ENCODE measurements around the gene UQCC2. TPM values are rescaled to one million over a fixed set of nuclear protein-coding genes. Genes with fewer than 3 reads are reported as not detected.

The UQCC2 gene
- total RNA-seq, 1 experiment from 2014 or later, result 41.7 TPM

- no peak for DNase-seq (ENCODE audit: low read depth)
- in situ Hi-C loops (cut with HindIII; ENCODE audit: low pct_unique_long_range_greater_than_20kb, low sequenced_read_pairs), result no loop called here
These were observed 25.1 kb downstream of the UQCC2 start for GRCh38 chr6:33686225-33686924.

- DNase-seq (ENCODE audit: low read depth), result no peak
- in situ Hi-C loops (cut with HindIII; ENCODE audit: low pct_unique_long_range_greater_than_20kb, low sequenced_read_pairs), result no loop called here
These were observed 25.9 kb downstream of the UQCC2 start for GRCh38 chr6:33685411-33686224.

- in situ Hi-C loops (cut with HindIII; ENCODE audit: low pct_unique_long_range_greater_than_20kb, low sequenced_read_pairs), result no loop called here
- no peak for DNase-seq (ENCODE audit: low read depth)
These were observed 26.5 kb downstream of the UQCC2 start for GRCh38 chr6:33684983-33685382.

- in situ Hi-C loops (cut with HindIII; ENCODE audit: low pct_unique_long_range_greater_than_20kb, low sequenced_read_pairs), result no loop called here
- DNase-seq (ENCODE audit: low read depth), result no peak
These were observed 27.0 kb downstream of the UQCC2 start for GRCh38 chr6:33684428-33684896.

- in situ Hi-C loops (cut with HindIII; ENCODE audit: low pct_unique_long_range_greater_than_20kb, low sequenced_read_pairs), result no loop called here
- DNase-seq (ENCODE audit: low read depth), result no peak
These were observed 27.7 kb downstream of the UQCC2 start for GRCh38 chr6:33683576-33684427.

- DNase-seq (ENCODE audit: low read depth), result no peak
- in situ Hi-C loops (cut with HindIII; ENCODE audit: low pct_unique_long_range_greater_than_20kb, low sequenced_read_pairs), result no loop called here
These were observed 28.4 kb downstream of the UQCC2 start for GRCh38 chr6:33683051-33683571.

- in situ Hi-C loops (cut with HindIII; ENCODE audit: low pct_unique_long_range_greater_than_20kb, low sequenced_read_pairs), result no loop called here
- DNase-seq (ENCODE audit: low read depth), result no peak
These were observed 29.2 kb downstream of the UQCC2 start for GRCh38 chr6:33682341-33682740.

- in situ Hi-C loops (cut with HindIII; ENCODE audit: low pct_unique_long_range_greater_than_20kb, low sequenced_read_pairs), result no loop called here
These were observed 31.7 kb downstream of the UQCC2 start for GRCh38 chr6:33679761-33680160.

GRCh38 chr6:33678932-33679490, 32.5 kb downstream of the UQCC2 start:
- in situ Hi-C loops (cut with HindIII; ENCODE audit: low pct_unique_long_range_greater_than_20kb, low sequenced_read_pairs), result no loop called here
- DNase-seq (ENCODE audit: low read depth), result no peak

More at GRCh38 chr6:33679761-33680160, 31.7 kb downstream of the UQCC2 start:
- no peak for DNase-seq (ENCODE audit: low read depth)

- in situ Hi-C loops (cut with HindIII; ENCODE audit: low pct_unique_long_range_greater_than_20kb, low sequenced_read_pairs), result no loop called here
- no peak for DNase-seq (ENCODE audit: low read depth)
These were observed 33.1 kb downstream of the UQCC2 start for GRCh38 chr6:33678233-33678931.

GRCh38 chr6:33677689-33678088, 33.8 kb downstream of the UQCC2 start:
- in situ Hi-C loops (cut with HindIII; ENCODE audit: low pct_unique_long_range_greater_than_20kb, low sequenced_read_pairs), result no loop called here
- DNase-seq (ENCODE audit: low read depth), result no peak

- in situ Hi-C loops (cut with HindIII; ENCODE audit: low pct_unique_long_range_greater_than_20kb, low sequenced_read_pairs), result no loop called here
- no peak for DNase-seq (ENCODE audit: low read depth)
These were observed 34.3 kb downstream of the UQCC2 start for GRCh38 chr6:33677143-33677660.

GRCh38 chr6:33676416-33677142, 34.9 kb downstream of the UQCC2 start:
- in situ Hi-C loops (cut with HindIII; ENCODE audit: low pct_unique_long_range_greater_than_20kb, low sequenced_read_pairs), result no loop called here
- DNase-seq (ENCODE audit: low read depth), result no peak

GRCh38 chr6:33675968-33676367, 35.5 kb downstream of the UQCC2 start:
- no peak for DNase-seq (ENCODE audit: low read depth)
- in situ Hi-C loops (cut with HindIII; ENCODE audit: low pct_unique_long_range_greater_than_20kb, low sequenced_read_pairs), result no loop called here

- DNase-seq (ENCODE audit: low read depth), result no peak
- in situ Hi-C loops (cut with HindIII; ENCODE audit: low pct_unique_long_range_greater_than_20kb, low sequenced_read_pairs), result no loop called here
These were observed 37.6 kb downstream of the UQCC2 start for GRCh38 chr6:33673851-33674250.

GRCh38 chr6:33672808-33673207, 38.7 kb downstream of the UQCC2 start:
- peak; percentile 88 for DNase-seq (ENCODE audit: low read depth)
- in situ Hi-C loops (cut with HindIII; ENCODE audit: low pct_unique_long_range_greater_than_20kb, low sequenced_read_pairs), result no loop called here

- in situ Hi-C loops (cut with HindIII; ENCODE audit: low pct_unique_long_range_greater_than_20kb, low sequenced_read_pairs), result no loop called here
- DNase-seq (ENCODE audit: low read depth), result peak; percentile 24
These were observed 39.8 kb downstream of the UQCC2 start for GRCh38 chr6:33671744-33672072.
